K562 (cell line): ENCODE data around the gene MICALL2. TPM values are rescaled to one million over a fixed set of nuclear protein-coding genes. Genes with fewer than 3 reads are reported as not detected.

Experiments used
- BDP1 ChIP-seq: IDR thresholded peaks from 3 replicates; pipeline ENCODE4 v1.6.1; 2011; ENCODE audit not compliant: insufficient read length, insufficient read depth
- BRCA1 ChIP-seq, 2 experiments: fragments of 450-650 bp in 1 of 2; sonication (generic) in 1 of 2; formaldehyde crosslinking in 1 of 2; IDR thresholded peaks; 2 replicates each; pipeline versions ENCODE4 v1.5.0 to v1.6.1; 2017 to 2020; ENCODE audit warnings: mild to moderate bottlenecking in 1 of 2, missing genetic modification reagents in 1 of 2
- CEBPG ChIP-seq, 3 experiments: fragments of 200-800 bp in 1 of 3; sonication (Bioruptor generic) in 1 of 3; sonication (generic) in 1 of 3; formaldehyde crosslinking in 1 of 3; IDR thresholded peaks in 2 of 3; conservative IDR thresholded peaks in 1 of 3; 2 replicates each; pipeline versions ENCODE4 v1.6.1 to v1.8.0; 2016 to 2022; ENCODE audit warnings: missing compliant biosample characterization in 2 of 3, missing genetic modification characterization in 2 of 3, mild to moderate bottlenecking in 1 of 3, missing genetic modification reagents in 1 of 3
- CHD2 ChIP-seq: IDR thresholded peaks from 2 replicates; pipeline ENCODE4 v1.6.1; 2011; ENCODE audit warnings: low read depth, low read length
- DNMT1 ChIP-seq: fragments of 450-650 bp; IDR thresholded peaks from 2 replicates; pipeline ENCODE4 v1.6.1; 2016; ENCODE audit warnings: antibody characterized with exemption, mild to moderate bottlenecking
- ELF1 ChIP-seq: fragments of 200-800 bp; sonication (Bioruptor generic); IDR thresholded peaks from 2 replicates; pipeline ENCODE4 v1.6.1; 2016; ENCODE audit warnings: missing genetic modification characterization, missing compliant biosample characterization
- EP300 ChIP-seq: IDR thresholded peaks from 2 replicates; pipeline ENCODE4 v1.6.1; 2012; ENCODE audit warnings: low read length, improper control_type of control experiment
- FOXP1 ChIP-seq: sonication (generic); formaldehyde crosslinking; IDR thresholded peaks from 2 replicates; pipeline ENCODE4 v1.8.0; 2022; ENCODE audit warnings: mild to moderate bottlenecking, missing genetic modification reagents
- GTF2A2 ChIP-seq: IDR thresholded peaks from 2 replicates; pipeline ENCODE4 v1.6.1; 2016; ENCODE audit warnings: mild to moderate bottlenecking, missing genetic modification characterization, missing compliant biosample characterization
- HSF4 ChIP-seq: fragments of 250-450 bp; sonication (Bioruptor Pico); IDR thresholded peaks from 2 replicates; pipeline ENCODE4 v2.1.2; 2022; ENCODE audit warnings: mild to moderate bottlenecking, moderate library complexity, borderline replicate concordance
- KLF16 ChIP-seq: IDR thresholded peaks from 2 replicates; pipeline ENCODE4 v1.6.1; 2016; ENCODE audit warnings: antibody characterized with exemption
- MBD2 ChIP-seq: sonication (generic); IDR thresholded peaks from 2 replicates; pipeline ENCODE4 v1.6.1; 2016; ENCODE audit warnings: low read depth, borderline replicate concordance
- NR2C1 ChIP-seq, 2 experiments: fragments of 450-650 bp; IDR thresholded peaks; 2 replicates each; pipeline ENCODE4 v1.6.1; 2017; ENCODE audit warnings: mild to moderate bottlenecking in 2 of 2, antibody characterized with exemption in 1 of 2, inconsistent platforms in 1 of 2, missing compliant biosample characterization in 1 of 2, missing genetic modification characterization in 1 of 2
- NR3C1 ChIP-seq: sonication (generic); formaldehyde crosslinking; IDR thresholded peaks from 2 replicates; pipeline ENCODE4 v1.8.1; 2022; ENCODE audit warnings: missing genetic modification reagents
- PTBP1 ChIP-seq: fragments of 200-400 bp; formaldehyde crosslinking; IDR thresholded peaks from 2 replicates; pipeline ENCODE4 v1.6.1; 2017; ENCODE audit warnings: low read depth, low read length
- RCOR1 ChIP-seq, 2 experiments: IDR thresholded peaks; 2 replicates each; pipeline ENCODE4 v1.6.1; 2012; ENCODE audit warnings: low read depth in 2 of 2, low read length in 2 of 2, borderline replicate concordance in 1 of 2, improper control_type of control experiment in 1 of 2
- SMARCA4 ChIP-seq: fragments of 450-650 bp; IDR thresholded peaks from 2 replicates; pipeline ENCODE4 v1.6.1; 2016
- SRSF7 ChIP-seq: fragments of 200-400 bp; formaldehyde crosslinking; optimal IDR thresholded peaks from 2 replicates; pipeline ENCODE3; 2017; ENCODE audit warnings: mild to moderate bottlenecking, low read depth, low read length
- TEAD4 ChIP-seq, 2 experiments: sonication (generic) in 1 of 2; formaldehyde crosslinking in 1 of 2; IDR thresholded peaks; 2 replicates each; pipeline versions ENCODE4 v1.6.1 to v1.8.0; 2012 to 2022; ENCODE audit warnings: borderline replicate concordance in 1 of 2, inconsistent platforms in 1 of 2, low read length in 1 of 2, mild to moderate bottlenecking in 1 of 2, missing genetic modification reagents in 1 of 2
- XRCC5 ChIP-seq: fragments of 200-400 bp; formaldehyde crosslinking; IDR thresholded peaks from 2 replicates; pipeline ENCODE4 v1.6.1; 2017; ENCODE audit warnings: low read depth, mild to moderate bottlenecking, low read length
- polyA plus RNA-seq, 8 experiments: library from polyadenylated mRNA; depleted of rRNA in 4 of 8; stranded (reverse) in 5 of 8; unstranded in 3 of 8; fragments of >200 nt; fragmentation: Nextera tagmentation in 2 of 8; fragmentation: Illumina TruSeq in 1 of 8; extraction: Ambion mirVana in 2 of 8; extraction: Trizol in 1 of 8; gene quantifications; 2 replicates each; pipeline versions ENCODE4 v1.2.1 to v1.2.3, GENCODE V29; 2011 to 2014; ENCODE audit warnings: inconsistent platforms in 1 of 8, missing spikeins in 1 of 8
- total RNA-seq, 7 experiments: library from RNA; depleted of rRNA in 6 of 7; stranded (reverse); fragments of >200 nt in 6 of 7; fragmentation: Illumina TruSeq in 2 of 7; extraction: Trizol in 2 of 7; gene quantifications; 2 replicates each; pipeline versions ENCODE4 v1.2.1 to v1.2.3, GENCODE V29; 2011 to 2021; ENCODE audit warnings: low replicate concordance in 1 of 7
- TF ChIP-seq, protein P1 (sequence below): sonication (generic); formaldehyde crosslinking; IDR thresholded peaks from 2 replicates; pipeline ENCODE4 v1.8.0; 2022; ENCODE audit warnings: mild to moderate bottlenecking, missing genetic modification reagents, borderline replicate concordance
- TF ChIP-seq, protein P2 (sequence below), 2 experiments: fragments of 200-800 bp in 1 of 2; sonication (Bioruptor generic) in 1 of 2; sonication (generic) in 1 of 2; formaldehyde crosslinking in 1 of 2; IDR thresholded peaks in 1 of 2; conservative IDR thresholded peaks in 1 of 2; 2 replicates each; pipeline versions ENCODE4 v1.5.0 to v1.6.1; 2016 to 2020; ENCODE audit warnings: missing compliant biosample characterization in 1 of 2, missing genetic modification characterization in 1 of 2, missing genetic modification reagents in 1 of 2

MICALL2 gene
- total and polyA plus RNA-seq, 9 of the 15 experiments (the other 6 are each of a cell fraction or from before 2014, with no cell fraction given), result 1.8 to 103 (median 17.0) TPM

DNA sequence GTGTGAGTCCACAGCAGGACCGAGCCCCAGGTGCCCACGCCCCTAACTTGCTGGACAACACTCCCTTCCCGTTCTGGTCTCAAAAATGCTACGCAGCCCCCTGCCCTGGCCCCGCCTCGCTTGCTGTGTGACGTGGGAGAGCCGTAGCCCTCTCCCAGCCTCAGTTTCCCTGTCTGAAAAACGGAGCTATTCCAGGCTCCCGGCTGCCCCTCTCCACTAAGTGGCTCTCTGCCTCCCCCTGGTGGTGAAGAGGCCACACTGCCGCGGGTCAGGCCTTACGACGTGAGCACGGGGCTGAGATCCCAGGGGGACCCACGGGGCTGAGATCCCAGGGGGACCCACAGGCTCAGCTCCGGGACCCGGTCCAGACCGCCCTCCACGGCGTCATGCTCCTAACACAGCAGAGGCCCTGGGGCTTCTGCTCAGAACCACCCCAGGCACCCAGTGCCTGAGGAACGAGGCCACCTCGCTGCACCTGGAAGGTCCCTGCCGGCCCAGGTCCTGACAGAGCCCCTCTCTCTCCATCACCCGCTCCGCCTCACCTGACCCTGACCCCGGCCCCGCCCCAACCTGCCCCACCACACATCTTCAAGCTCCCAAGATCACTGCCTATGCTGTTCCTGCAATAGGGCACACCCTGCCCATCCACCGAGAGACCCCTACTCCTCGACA is 26.7 kb downstream of the MICALL2 start (continued):
- TF ChIP-seq BRCA1 (IDR thresholded peaks at IDR 0.05) (no peak), BRCA1 (CRISPR knock-in tag; IDR thresholded peaks at IDR 0.05) (no peak), SRSF7 (no peak), PTBP1 (peak; percentile 43; the same call in 1 of the 2 replicates), BDP1 (no peak), SMARCA4 (peak; percentile 52; the same call in 1 of the 2 replicates), ELF1 (tag) (no peak), NR3C1 (CRISPR knock-in tag) (no peak), HSF4 (CRISPR knock-in tag) (no peak), KLF16 (peak; percentile 55; the same call in 1 of the 2 replicates), GTF2A2 (no peak), EP300 (no peak), CHD2 (no peak), MBD2 (0 out of 2 replicates have a peak, but pooled peaks have one; percentile 9), XRCC5 (peak; percentile 84; the same call in 1 of the 2 replicates), FOXP1 (no peak), TEAD4 (IDR thresholded peaks at IDR 0.05; ENCODE audit: low read length) (no peak), TEAD4 (CRISPR knock-in tag; IDR thresholded peaks at IDR 0.05; ENCODE audit: borderline replicate concordance) (no peak), RCOR1 (IDR thresholded peaks at IDR 0.05; ENCODE audit: borderline replicate concordance in 1 of 2, low read depth in 2 of 2, low read length in 2 of 2) (peak in 1 of 2 experiments; percentile 8; a peak in 1 of 4 replicates), CEBPG (CRISPR knock-in tag; IDR thresholded peaks at IDR 0.05) (no peak), CEBPG (tag; conservative IDR thresholded peaks at IDR 0.05 in 1 of 2, IDR thresholded peaks at IDR 0.05 in 1 of 2) (no peak), DNMT1 (no peak), NR2C1 (IDR thresholded peaks at IDR 0.05) (no peak), NR2C1 (tag; IDR thresholded peaks at IDR 0.05) (no peak)
- TF ChIP-seq, protein P1, sequence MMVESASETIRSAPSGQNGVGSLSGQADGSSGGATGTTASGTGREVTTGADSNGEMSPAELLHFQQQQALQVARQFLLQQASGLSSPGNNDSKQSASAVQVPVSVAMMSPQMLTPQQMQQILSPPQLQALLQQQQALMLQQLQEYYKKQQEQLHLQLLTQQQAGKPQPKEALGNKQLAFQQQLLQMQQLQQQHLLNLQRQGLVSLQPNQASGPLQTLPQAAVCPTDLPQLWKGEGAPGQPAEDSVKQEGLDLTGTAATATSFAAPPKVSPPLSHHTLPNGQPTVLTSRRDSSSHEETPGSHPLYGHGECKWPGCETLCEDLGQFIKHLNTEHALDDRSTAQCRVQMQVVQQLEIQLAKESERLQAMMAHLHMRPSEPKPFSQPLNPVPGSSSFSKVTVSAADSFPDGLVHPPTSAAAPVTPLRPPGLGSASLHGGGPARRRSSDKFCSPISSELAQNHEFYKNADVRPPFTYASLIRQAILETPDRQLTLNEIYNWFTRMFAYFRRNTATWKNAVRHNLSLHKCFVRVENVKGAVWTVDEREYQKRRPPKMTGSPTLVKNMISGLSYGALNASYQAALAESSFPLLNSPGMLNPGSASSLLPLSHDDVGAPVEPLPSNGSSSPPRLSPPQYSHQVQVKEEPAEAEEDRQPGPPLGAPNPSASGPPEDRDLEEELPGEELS (CRISPR knock-in tag), result no peak
- TF ChIP-seq, protein P2, sequence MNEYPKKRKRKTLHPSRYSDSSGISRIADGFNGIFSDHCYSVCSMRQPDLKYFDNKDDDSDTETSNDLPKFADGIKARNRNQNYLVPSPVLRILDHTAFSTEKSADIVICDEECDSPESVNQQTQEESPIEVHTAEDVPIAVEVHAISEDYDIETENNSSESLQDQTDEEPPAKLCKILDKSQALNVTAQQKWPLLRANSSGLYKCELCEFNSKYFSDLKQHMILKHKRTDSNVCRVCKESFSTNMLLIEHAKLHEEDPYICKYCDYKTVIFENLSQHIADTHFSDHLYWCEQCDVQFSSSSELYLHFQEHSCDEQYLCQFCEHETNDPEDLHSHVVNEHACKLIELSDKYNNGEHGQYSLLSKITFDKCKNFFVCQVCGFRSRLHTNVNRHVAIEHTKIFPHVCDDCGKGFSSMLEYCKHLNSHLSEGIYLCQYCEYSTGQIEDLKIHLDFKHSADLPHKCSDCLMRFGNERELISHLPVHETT (CRISPR knock-in tag; conservative IDR thresholded peaks at IDR 0.05 in 1 of 2, IDR thresholded peaks at IDR 0.05 in 1 of 2), result no peak
